Nephron progenitor cell (in vitro differentiated cells): ENCODE data around the gene FGD5.

Source experiments
- DNase-seq: peaks from one replicate; pipeline ENCODE4 v3.0.0; 2021
- H3K27ac Mint-ChIP-seq: 2 replicates; pipeline ENCODE4 v1.8.0; 2021; ENCODE audit warnings: mild to moderate bottlenecking, moderate library complexity, mixed read lengths
- H3K27me3 Mint-ChIP-seq: 2 replicates; pipeline ENCODE4 v1.8.0; 2021; ENCODE audit warnings: mild to moderate bottlenecking, low read depth, mixed read lengths; ENCODE audit not compliant: poor library complexity
- H3K36me3 Mint-ChIP-seq: 2 replicates; pipeline ENCODE4 v1.8.0; 2021; ENCODE audit warnings: low read depth, mixed read lengths
- H3K4me1 Mint-ChIP-seq: 2 replicates; pipeline ENCODE4 v1.8.0; 2021; ENCODE audit warnings: mixed read lengths
- H3K4me3 Mint-ChIP-seq: 2 replicates; pipeline ENCODE4 v1.8.0; 2021; ENCODE audit warnings: mild to moderate bottlenecking, moderate library complexity, mixed read lengths
- H3K9me3 Mint-ChIP-seq: 2 replicates; pipeline ENCODE4 v1.8.0; 2021; ENCODE audit warnings: mild to moderate bottlenecking, moderate library complexity, mixed read lengths
- CTCF ChIP-seq: fragments of 200-600 bp; sonication (generic); IDR thresholded peaks from 2 replicates; pipeline ENCODE4 v1.5.0; 2021; ENCODE audit warnings: antibody characterized with exemption

FGD5 gene

GRCh38 chr3:14792691-14793121, 26.1 kb upstream of the FGD5 start:
- peaks cover 30% of the 10 kb centered on the region for H3K4me1 Mint-ChIP-seq
- DNase-seq = no peak
- no peak for TF ChIP-seq CTCF
- peaks cover 49% of the 10 kb centered on the region for H3K27me3 Mint-ChIP-seq
- no peak overlapping the region for H3K4me3 Mint-ChIP-seq
- H3K36me3 Mint-ChIP-seq = no peaks in the 10 kb centered on the region
- no peaks in the 10 kb centered on the region for H3K9me3 Mint-ChIP-seq
- no peak overlapping the region for H3K27ac Mint-ChIP-seq

DNA sequence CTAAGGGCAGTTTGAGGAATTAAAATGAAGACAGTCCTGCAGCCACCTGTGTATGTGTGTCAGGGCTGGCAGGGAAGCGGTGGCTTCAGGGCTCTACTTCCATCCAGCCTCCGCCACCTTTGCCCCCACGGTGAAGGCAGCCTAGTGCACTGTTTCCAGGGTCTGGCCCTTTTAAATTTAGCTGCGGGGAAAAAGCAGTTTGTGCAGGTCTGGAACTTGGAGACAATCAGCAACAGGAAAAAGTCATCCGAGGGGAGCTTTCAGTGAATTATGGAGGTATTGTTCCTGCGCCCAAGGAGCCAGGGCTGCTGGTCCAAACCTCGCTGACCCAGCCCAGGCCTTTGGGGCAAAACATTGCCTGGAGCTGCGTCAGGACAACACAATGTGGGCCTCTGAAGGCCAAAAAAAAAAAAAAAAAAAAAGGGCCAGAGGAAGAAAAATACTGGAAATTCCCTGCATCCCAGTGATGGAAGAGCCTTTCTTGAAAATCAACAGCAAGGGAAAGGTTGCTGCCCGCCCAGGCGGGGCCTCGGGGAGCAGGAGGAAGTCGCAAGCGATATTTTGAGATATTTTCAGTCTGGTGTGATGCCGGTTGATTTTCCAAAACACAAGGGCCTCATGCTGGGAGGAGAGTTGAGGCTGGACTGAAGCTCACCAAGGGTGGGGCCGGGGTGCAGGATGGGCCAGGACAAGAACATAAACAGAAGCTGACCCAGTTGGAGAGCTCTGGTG, 25.5 kb upstream of the FGD5 start:
- H3K4me3 Mint-ChIP-seq = no peak overlapping the region
- H3K9me3 Mint-ChIP-seq = no peaks in the 10 kb centered on the region
- TF ChIP-seq CTCF = no peak
- no peaks in the 10 kb centered on the region for H3K36me3 Mint-ChIP-seq
- H3K4me1 Mint-ChIP-seq = peaks cover 36% of the 10 kb centered on the region
- H3K27ac Mint-ChIP-seq = no peak overlapping the region
- DNase-seq = no peak
- peaks cover 49% of the 10 kb centered on the region for H3K27me3 Mint-ChIP-seq

GRCh38 chr3:14793858-14794234, 24.9 kb upstream of the FGD5 start:
- no peak overlapping the region for H3K4me3 Mint-ChIP-seq
- peaks cover 49% of the 10 kb centered on the region for H3K27me3 Mint-ChIP-seq
- H3K27ac Mint-ChIP-seq = no peak overlapping the region
- DNase-seq = no peak
- H3K9me3 Mint-ChIP-seq = peaks cover under 1% of the 10 kb centered on the region
- H3K36me3 Mint-ChIP-seq = no peaks in the 10 kb centered on the region
- peaks cover 37% of the 10 kb centered on the region for H3K4me1 Mint-ChIP-seq
- TF ChIP-seq CTCF = no peak

- no peak for TF ChIP-seq CTCF
- peaks cover 37% of the 10 kb centered on the region for H3K4me1 Mint-ChIP-seq
- H3K36me3 Mint-ChIP-seq = no peaks in the 10 kb centered on the region
- peaks cover 6% of the 10 kb centered on the region for H3K9me3 Mint-ChIP-seq
- H3K27me3 Mint-ChIP-seq = peaks cover 43% of the 10 kb centered on the region
- H3K27ac Mint-ChIP-seq = no peak overlapping the region
- no peak for DNase-seq
- H3K4me3 Mint-ChIP-seq = no peak overlapping the region
These were observed 24.3 kb upstream of the FGD5 start for GRCh38 chr3:14794435-14794834.

GRCh38 chr3:14795996-14796395, 22.8 kb upstream of the FGD5 start:
- H3K36me3 Mint-ChIP-seq = no peaks in the 10 kb centered on the region
- no peak for TF ChIP-seq CTCF
- H3K4me1 Mint-ChIP-seq = peaks cover 37% of the 10 kb centered on the region
- H3K9me3 Mint-ChIP-seq = peaks cover 10% of the 10 kb centered on the region
- no peak for DNase-seq
- peaks cover 37% of the 10 kb centered on the region for H3K27me3 Mint-ChIP-seq
- no peak overlapping the region for H3K27ac Mint-ChIP-seq
- no peak overlapping the region for H3K4me3 Mint-ChIP-seq

DNA sequence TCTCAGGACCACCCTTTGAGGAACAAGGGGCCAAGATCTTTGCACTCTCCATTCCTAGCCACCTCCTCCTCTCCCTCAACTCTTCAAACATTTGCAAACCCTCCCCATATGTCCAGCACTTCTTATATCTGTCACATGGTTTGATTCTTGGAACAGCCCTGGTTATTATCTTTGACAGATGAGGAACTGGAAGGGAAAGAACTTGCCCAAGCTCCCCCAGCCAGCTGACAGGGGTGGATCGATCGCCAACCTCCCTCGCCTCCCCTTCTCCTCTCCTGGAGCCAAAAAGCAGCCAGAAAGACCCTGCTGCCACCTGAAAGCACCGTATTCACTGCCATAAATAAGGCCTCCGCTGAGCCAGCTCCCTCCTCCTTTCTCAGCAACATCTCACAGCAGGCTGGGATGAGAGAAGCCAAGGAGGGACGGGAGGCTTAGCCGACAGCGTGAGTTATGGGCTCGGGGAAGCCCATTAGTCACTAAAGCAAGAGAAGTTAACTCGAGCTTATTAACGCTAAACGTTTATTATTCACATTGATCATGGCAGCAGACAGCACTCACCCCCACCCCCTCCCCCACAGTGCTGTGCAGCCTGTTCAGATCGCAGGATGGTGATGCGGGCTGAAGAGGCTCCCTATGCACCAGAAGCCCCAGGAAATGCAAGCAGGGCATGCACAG, 22.2 kb upstream of the FGD5 start:
- H3K27ac Mint-ChIP-seq = peak overlapping the region; percentile 90
- no peaks in the 10 kb centered on the region for H3K36me3 Mint-ChIP-seq
- peaks cover 33% of the 10 kb centered on the region for H3K4me1 Mint-ChIP-seq

More for the DNA sequence above, 22.2 kb upstream of the FGD5 start:
- H3K9me3 Mint-ChIP-seq = peaks cover 10% of the 10 kb centered on the region
- TF ChIP-seq CTCF = no peak
- no peak overlapping the region for H3K4me3 Mint-ChIP-seq
- peaks cover 37% of the 10 kb centered on the region for H3K27me3 Mint-ChIP-seq
- DNase-seq = peak; percentile 46
